A673 (cell line): ENCODE measurements around the gene PLEKHM1.

Experiments used
- CTCF ChIP-seq: fragments of 300-800, 200-600 bp; sonication (generic); conservative IDR thresholded peaks from 2 replicates; pipeline ENCODE4 v1.5.1; 2017; ENCODE audit warnings: low read depth, mild to moderate bottlenecking, antibody characterized with exemption, low read length, moderate library complexity, mixed read lengths
- EZH2 ChIP-seq: fragments of 200-600 bp; sonication (generic); IDR thresholded peaks from 2 replicates; pipeline ENCODE4 v1.6.1; 2017; ENCODE audit warnings: borderline replicate concordance, low read depth, mild to moderate bottlenecking, mixed read lengths, antibody characterized with exemption, low read length; ENCODE audit not compliant: poor library complexity, severe bottlenecking

DNA sequence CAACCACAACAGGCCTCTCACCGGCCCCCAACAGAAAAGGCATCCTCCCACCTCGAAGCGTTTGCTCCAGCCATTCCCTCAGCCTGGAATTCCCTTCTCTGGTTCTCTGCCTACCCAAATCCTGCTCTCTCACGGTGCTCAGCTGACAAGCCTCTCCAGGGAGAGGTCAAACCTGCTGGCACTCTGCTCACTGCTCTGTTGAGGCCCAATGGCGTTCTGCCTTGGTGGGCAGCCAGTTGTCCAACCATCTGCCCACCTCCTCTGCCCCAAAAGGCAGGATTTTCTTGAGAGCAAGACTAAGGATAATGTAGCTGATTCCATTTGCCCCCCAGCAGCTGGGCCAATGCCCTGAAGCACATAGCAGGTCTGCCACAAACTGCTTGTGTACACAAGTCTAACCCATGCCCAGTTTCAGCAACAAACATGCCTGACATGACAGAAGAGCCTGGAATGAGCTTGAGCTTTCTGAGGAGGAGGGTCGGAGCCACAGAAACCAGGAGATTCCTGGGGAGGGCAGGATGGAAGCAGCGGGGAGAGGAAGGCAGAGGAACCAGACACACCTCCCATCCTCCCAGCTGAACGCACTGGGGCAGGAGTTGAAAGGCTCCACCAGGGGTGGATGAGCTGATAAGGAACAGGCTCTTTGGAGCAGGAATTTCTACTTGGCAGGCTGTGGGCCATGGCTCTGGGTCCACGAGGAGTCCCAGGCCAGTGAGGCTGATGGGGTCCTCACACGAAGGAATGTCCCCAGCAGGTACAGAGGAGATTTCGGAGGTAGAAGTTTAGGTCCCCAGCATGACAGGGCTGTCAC, 81.7 kb downstream of the PLEKHM1 start:
- no peak for TF ChIP-seq CTCF
- no peak for TF ChIP-seq EZH2
